Measurements from ENCODE around the gene CPA1. TPM values are rescaled to one million over a fixed set of nuclear protein-coding genes. Genes with fewer than 3 reads are reported as not detected.

CPA1 gene
- total RNA-seq, 2 donors from 2014 or later: 26,456 to 42,834 TPM

GRCh38 chr7:130421684-130422083 is 41.4 kb downstream of the CPA1 start:
- H3K27ac ChIP-seq: no peak overlapping the region
- 42 to 67% methylated on average over 2 of the region's 2 CpGs for WGBS, 2 donors
- H3K4me1 ChIP-seq: no peaks in the 10 kb centered on the region
- intact Hi-C loops (cut with DNase I): no loop called here
- H3K9me3 ChIP-seq: no peaks in the 10 kb centered on the region
- no peak for DNase-seq
- H3K36me3 ChIP-seq (replicated peaks in 1 of 2; ENCODE audit: insufficient read depth in 1 of 2, low read depth in 2 of 2): no peaks in the 10 kb centered on the region
- no peak overlapping the region for H3K4me3 ChIP-seq
- TF ChIP-seq POLR2A (IDR thresholded peaks at IDR 0.05) (no peak), CTCF (IDR thresholded peaks at IDR 0.05) (no peak)
- no peaks in the 10 kb centered on the region for H3K27me3 ChIP-seq
- no peak for ATAC-seq

GRCh38 chr7:130423501-130424037 is 43.3 kb downstream of the CPA1 start:
- no peak overlapping the region for H3K4me3 ChIP-seq
- no peaks in the 10 kb centered on the region for H3K36me3 ChIP-seq (replicated peaks in 1 of 2; ENCODE audit: insufficient read depth in 1 of 2, low read depth in 2 of 2)
- no peak overlapping the region for H3K27ac ChIP-seq
- H3K9me3 ChIP-seq: no peaks in the 10 kb centered on the region
- H3K27me3 ChIP-seq: no peaks in the 10 kb centered on the region
- ATAC-seq: no peak
- no peaks in the 10 kb centered on the region for H3K4me1 ChIP-seq
- WGBS, 2 donors: 88 to 90% methylated on average over 3 of the region's 3 CpGs
- intact Hi-C loops (cut with DNase I): no loop called here
- DNase-seq: no peak
- no peak for TF ChIP-seq CTCF (IDR thresholded peaks at IDR 0.05)
- TF ChIP-seq POLR2A (IDR thresholded peaks at IDR 0.05): no peak

GRCh38 chr7:130425796-130426195 is 45.5 kb downstream of the CPA1 start:
- TF ChIP-seq POLR2A (IDR thresholded peaks at IDR 0.05) (no peak), CTCF (IDR thresholded peaks at IDR 0.05) (no peak)
- WGBS, 2 donors: 62 to 76% methylated on average over 4 of the region's 4 CpGs
- intact Hi-C loops (cut with DNase I): no loop called here
- no peak overlapping the region for H3K27ac ChIP-seq
- H3K36me3 ChIP-seq (replicated peaks in 1 of 2; ENCODE audit: insufficient read depth in 1 of 2, low read depth in 2 of 2): no peaks in the 10 kb centered on the region
- DNase-seq: no peak
- H3K4me1 ChIP-seq: peaks cover 1% of the 10 kb centered on the region
- no peaks in the 10 kb centered on the region for H3K27me3 ChIP-seq
- no peak overlapping the region for H3K4me3 ChIP-seq
- no peaks in the 10 kb centered on the region for H3K9me3 ChIP-seq
- ATAC-seq: no peak

- TF ChIP-seq CTCF (IDR thresholded peaks at IDR 0.05) (no peak), POLR2A (IDR thresholded peaks at IDR 0.05) (no peak)
- peaks cover 9% of the 10 kb centered on the region for H3K4me1 ChIP-seq
- whole genome bisulfite sequencing, 2 donors: 65 to 84% methylated on average over 4 of the region's 4 CpGs
- H3K36me3 ChIP-seq (replicated peaks in 1 of 2; ENCODE audit: insufficient read depth in 1 of 2, low read depth in 2 of 2): no peaks in the 10 kb centered on the region
- no peak overlapping the region for H3K4me3 ChIP-seq
- no peaks in the 10 kb centered on the region for H3K9me3 ChIP-seq
- H3K27ac ChIP-seq: no peak overlapping the region
- intact Hi-C loops (cut with DNase I): no loop called here
- H3K27me3 ChIP-seq: no peaks in the 10 kb centered on the region
- no peak for ATAC-seq
- DNase-seq: no peak
These were observed 46.3 kb downstream of the CPA1 start for GRCh38 chr7:130426564-130426963.

- intact Hi-C loops (cut with DNase I): no loop called here
- 84 to 90% methylated on average over 4 of the region's 4 CpGs for WGBS, 2 donors
- Histone ChIP-seq H3K9me3 (no peaks in the 10 kb centered on the region), H3K36me3 (replicated peaks in 1 of 2; ENCODE audit: insufficient read depth in 1 of 2, low read depth in 2 of 2) (no peaks in the 10 kb centered on the region), H3K4me1 (peaks cover 9% of the 10 kb centered on the region), H3K4me3 (no peak overlapping the region), H3K27me3 (no peaks in the 10 kb centered on the region), H3K27ac (no peak overlapping the region)
- no peak for ATAC-seq
- no peak for DNase-seq
- TF ChIP-seq POLR2A (IDR thresholded peaks at IDR 0.05): no peak
- no peak for TF ChIP-seq CTCF (IDR thresholded peaks at IDR 0.05)
These were observed 48.7 kb downstream of the CPA1 start for GRCh38 chr7:130429019-130429418.
